HUES64 (cell line): ENCODE results near the gene EIF4E1B.

Experiments
- H3K27ac ChIP-seq: 2 replicates; pipeline ENCODE4 v1.7.0; 2013; ENCODE audit warnings: low read depth, low read length, inconsistent platforms
- H3K27me3 ChIP-seq: 2 replicates; pipeline ENCODE4 v1.6.1; 2013; ENCODE audit warnings: mild to moderate bottlenecking, low read length; ENCODE audit not compliant: insufficient read depth
- H3K36me3 ChIP-seq: 2 replicates; pipeline ENCODE4 v1.6.1; 2013; ENCODE audit warnings: mild to moderate bottlenecking, low read length; ENCODE audit not compliant: insufficient read depth
- H3K4me1 ChIP-seq: 2 replicates; pipeline ENCODE4 v1.6.1; 2013; ENCODE audit warnings: mild to moderate bottlenecking, low read length, moderate library complexity; ENCODE audit not compliant: insufficient read depth
- H3K4me3 ChIP-seq: 2 replicates; pipeline ENCODE4 v1.5.1; 2013; ENCODE audit warnings: mild to moderate bottlenecking, low read length, moderate library complexity
- H3K9ac ChIP-seq: 2 replicates; pipeline ENCODE4 v1.6.1; 2013; ENCODE audit warnings: mild to moderate bottlenecking, low read depth, low read length
- H3K9me3 ChIP-seq: 2 replicates; pipeline ENCODE4 v1.6.1; 2013; ENCODE audit warnings: low read depth, low read length; ENCODE audit not compliant: insufficient read depth
- WGBS: fragments of 150-250, 120-280 bp; methylation state at CpG from one replicate; pipeline ENCODE4 v1.1.7; 2013; ENCODE audit warnings: missing lambda C conversion rate; 5-methylcytosine and 5-hydroxymethylcytosine counted together

The EIF4E1B gene

DNA sequence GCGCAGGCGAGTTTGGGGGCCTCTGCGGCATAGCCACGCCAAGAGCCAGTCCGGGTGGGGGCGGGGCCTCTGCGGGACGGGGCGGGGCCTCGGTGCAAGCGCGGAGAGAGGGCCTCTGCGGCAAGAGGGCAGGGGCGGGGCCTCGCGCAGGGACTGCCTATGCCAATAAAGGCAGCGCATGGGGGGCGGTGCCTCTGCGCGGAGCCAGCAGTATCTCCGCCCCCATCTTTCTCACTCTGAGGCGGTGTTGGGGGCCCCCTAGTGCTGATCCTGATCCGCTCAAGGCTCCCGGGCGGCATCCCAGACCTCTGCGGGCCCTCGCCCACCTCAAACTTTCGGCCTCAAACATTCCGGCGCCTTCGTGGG lies 11.3 kb upstream of the EIF4E1B start:
- 5% methylated on average over 31 of the region's 31 CpGs for WGBS
- Histone ChIP-seq H3K4me3 (peak overlapping the region; percentile 43), H3K27me3 (peaks cover 42% of the 10 kb centered on the region), H3K9me3 (no peaks in the 10 kb centered on the region), H3K36me3 (no peaks in the 10 kb centered on the region), H3K27ac (no peak overlapping the region), H3K9ac (no peak overlapping the region), H3K4me1 (0 out of 2 replicates have a peak, but pooled peaks cover 2% of the 10 kb centered on the region)

DNA sequence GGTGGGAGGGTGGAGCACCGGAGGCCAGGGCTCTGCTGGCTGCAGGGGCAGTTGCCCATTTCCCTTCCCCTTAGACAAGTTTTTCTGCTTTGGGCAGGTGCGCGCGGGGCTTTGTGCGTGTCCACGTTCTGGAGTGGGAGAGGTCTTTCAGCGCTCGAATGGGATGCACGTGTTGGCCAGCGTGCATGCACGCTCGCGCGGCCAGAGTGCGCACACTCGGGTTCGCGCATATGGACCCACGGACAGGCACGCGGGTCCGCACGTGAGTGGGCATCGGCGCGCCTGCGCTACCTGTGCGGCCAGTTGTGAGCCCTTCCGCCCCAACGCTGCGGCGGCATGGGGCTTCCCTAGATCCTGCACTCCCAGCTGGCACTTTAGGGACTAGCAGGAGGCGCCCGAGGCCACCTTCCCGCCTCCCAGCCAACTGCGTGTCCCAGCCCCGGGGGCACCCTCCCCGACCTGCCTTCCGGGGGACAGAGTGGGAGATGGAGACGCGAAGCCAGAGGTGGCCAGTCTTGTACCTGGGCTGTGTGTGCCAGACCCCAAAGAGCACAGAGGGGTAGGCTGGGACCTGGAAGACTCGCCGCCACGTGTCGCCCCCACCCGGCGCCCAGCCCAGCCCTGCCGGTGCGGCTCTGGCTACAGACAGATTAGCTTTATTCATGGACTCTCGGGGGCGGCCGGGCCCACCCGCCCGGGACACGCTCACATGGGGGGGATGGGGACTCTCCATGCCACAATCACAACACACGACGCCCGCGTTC lies 10.7 kb upstream of the EIF4E1B start:
- 51% methylated on average over 59 of the region's 59 CpGs for WGBS
- peak overlapping the region; percentile 43 for H3K4me3 ChIP-seq
- H3K4me1 ChIP-seq = 0 out of 2 replicates have a peak, but pooled peaks cover 2% of the 10 kb centered on the region
- peaks cover 42% of the 10 kb centered on the region for H3K27me3 ChIP-seq
- no peaks in the 10 kb centered on the region for H3K9me3 ChIP-seq
- no peaks in the 10 kb centered on the region for H3K36me3 ChIP-seq
- H3K27ac ChIP-seq = no peak overlapping the region
- no peak overlapping the region; the same call in 1 of the 2 replicates for H3K9ac ChIP-seq

- Histone ChIP-seq H3K27ac (no peak overlapping the region), H3K36me3 (no peaks in the 10 kb centered on the region), H3K27me3 (peaks cover 42% of the 10 kb centered on the region), H3K9me3 (no peaks in the 10 kb centered on the region), H3K9ac (peak overlapping the region; percentile 30; the same call in 1 of the 2 replicates), H3K4me3 (peak overlapping the region; percentile 43), H3K4me1 (0 out of 2 replicates have a peak, but pooled peaks cover 2% of the 10 kb centered on the region)
- WGBS = 43% methylated on average over 31 of the region's 32 CpGs
Observed at GRCh38 chr5:176620333-176620981, 10.0 kb upstream of the EIF4E1B start.

DNA sequence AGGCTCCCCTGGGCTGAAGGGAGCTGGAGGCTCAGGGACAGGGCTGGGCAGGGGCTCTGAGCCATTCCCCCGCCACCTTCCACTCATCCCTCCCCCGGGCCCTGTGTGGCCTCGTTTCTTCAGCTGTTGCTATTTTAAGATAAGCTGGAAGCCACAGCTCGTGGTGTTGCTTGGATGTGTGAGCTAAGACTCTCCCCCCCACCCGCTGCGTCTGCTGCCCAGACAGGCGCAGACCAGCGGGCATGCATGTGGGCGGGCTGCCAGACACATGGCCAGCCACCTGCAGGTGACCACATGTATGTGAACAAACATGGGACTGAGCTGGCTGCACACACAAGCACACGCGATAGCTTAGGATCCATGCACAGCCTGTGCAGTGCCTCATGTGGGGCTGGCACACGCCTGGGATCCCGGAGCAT lies 8.8 kb upstream of the EIF4E1B start:
- H3K27me3 ChIP-seq = peaks cover 44% of the 10 kb centered on the region

GRCh38 chr5:176624142-176624541 lies 6.3 kb upstream of the EIF4E1B start:
- H3K36me3 ChIP-seq = no peaks in the 10 kb centered on the region
- H3K9me3 ChIP-seq = no peaks in the 10 kb centered on the region
- H3K27ac ChIP-seq = no peak overlapping the region
- H3K27me3 ChIP-seq = peaks cover 50% of the 10 kb centered on the region
- no peak overlapping the region for H3K4me3 ChIP-seq
- H3K4me1 ChIP-seq = 0 out of 2 replicates have a peak, but pooled peaks cover 5% of the 10 kb centered on the region
- WGBS = 82% methylated on average over 4 of the region's 4 CpGs
- H3K9ac ChIP-seq = no peak overlapping the region

More for the DNA sequence above, 8.8 kb upstream of the EIF4E1B start:
- Histone ChIP-seq H3K27ac (no peak overlapping the region), H3K36me3 (no peaks in the 10 kb centered on the region), H3K9me3 (no peaks in the 10 kb centered on the region), H3K9ac (no peak overlapping the region), H3K4me3 (no peak overlapping the region), H3K4me1 (0 out of 2 replicates have a peak, but pooled peaks cover 2% of the 10 kb centered on the region)
- 91% methylated on average over 13 of the region's 13 CpGs for WGBS

DNA sequence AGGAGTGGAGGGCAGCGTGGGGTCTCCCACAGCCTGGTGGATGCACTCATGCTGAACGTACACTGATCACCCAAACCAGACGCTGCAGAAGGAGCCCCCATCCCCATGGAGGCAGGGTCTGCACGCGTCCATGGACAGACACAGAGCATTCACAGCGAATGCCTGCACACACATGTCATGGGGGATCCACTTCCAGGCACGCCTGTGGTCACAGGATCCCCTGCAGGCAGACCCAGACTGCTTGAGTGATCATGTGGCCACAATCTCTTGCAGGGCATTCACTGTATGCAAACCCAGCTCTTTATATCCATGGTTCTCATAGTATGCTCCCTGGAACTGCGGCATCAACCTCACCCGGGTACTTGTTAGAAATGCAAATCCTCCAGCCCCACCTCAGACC lies 5.5 kb upstream of the EIF4E1B start:
- no peaks in the 10 kb centered on the region for H3K36me3 ChIP-seq
- 0 out of 2 replicates have a peak, but pooled peaks cover 6% of the 10 kb centered on the region for H3K4me1 ChIP-seq
- no peaks in the 10 kb centered on the region for H3K9me3 ChIP-seq
- H3K27me3 ChIP-seq = peaks cover 51% of the 10 kb centered on the region
- no peak overlapping the region for H3K27ac ChIP-seq
- no peak overlapping the region for H3K9ac ChIP-seq
- WGBS = 77% methylated on average over 9 of the region's 9 CpGs
- H3K4me3 ChIP-seq = no peak overlapping the region

GRCh38 chr5:176625512-176625911 lies 5.0 kb upstream of the EIF4E1B start:
- H3K27me3 ChIP-seq = peaks cover 51% of the 10 kb centered on the region

GRCh38 chr5:176625966-176626875 lies 4.3 kb upstream of the EIF4E1B start:
- peaks cover 8% of the 10 kb centered on the region; the same call in 1 of the 2 replicates for H3K4me1 ChIP-seq
- 61% methylated on average over 25 of the region's 25 CpGs for WGBS
- no peak overlapping the region for H3K4me3 ChIP-seq
- no peak overlapping the region for H3K9ac ChIP-seq
- H3K36me3 ChIP-seq = no peaks in the 10 kb centered on the region
- H3K27me3 ChIP-seq = peaks cover 51% of the 10 kb centered on the region
- H3K27ac ChIP-seq = no peak overlapping the region
- H3K9me3 ChIP-seq = no peaks in the 10 kb centered on the region

More at GRCh38 chr5:176625512-176625911, 5.0 kb upstream of the EIF4E1B start:
- 84% methylated on average over 2 of the region's 2 CpGs for WGBS
- Histone ChIP-seq H3K4me3 (no peak overlapping the region), H3K9ac (no peak overlapping the region), H3K27ac (no peak overlapping the region), H3K36me3 (no peaks in the 10 kb centered on the region), H3K4me1 (0 out of 2 replicates have a peak, but pooled peaks cover 6% of the 10 kb centered on the region), H3K9me3 (no peaks in the 10 kb centered on the region)

GRCh38 chr5:176626876-176627236 lies 3.6 kb upstream of the EIF4E1B start:
- Histone ChIP-seq H3K36me3 (no peaks in the 10 kb centered on the region), H3K4me1 (peaks cover 8% of the 10 kb centered on the region; the same call in 1 of the 2 replicates), H3K4me3 (no peak overlapping the region), H3K9ac (no peak overlapping the region), H3K27ac (no peak overlapping the region), H3K27me3 (peaks cover 52% of the 10 kb centered on the region), H3K9me3 (no peaks in the 10 kb centered on the region)
- WGBS = 80% methylated on average over 6 of the region's 7 CpGs

GRCh38 chr5:176627582-176627981 lies 2.9 kb upstream of the EIF4E1B start:
- H3K9ac ChIP-seq = no peak overlapping the region
- H3K36me3 ChIP-seq = no peaks in the 10 kb centered on the region
- WGBS = 82% methylated on average over 5 of the region's 5 CpGs
- H3K27me3 ChIP-seq = peaks cover 55% of the 10 kb centered on the region
- no peak overlapping the region for H3K27ac ChIP-seq
- H3K9me3 ChIP-seq = no peaks in the 10 kb centered on the region
- no peak overlapping the region for H3K4me3 ChIP-seq
- peaks cover 8% of the 10 kb centered on the region; the same call in 1 of the 2 replicates for H3K4me1 ChIP-seq
